AG09319 (cell line): ENCODE measurements around the gene TUBB.

Experiments used
- DNase-seq: peaks from one replicate; pipeline ENCODE4 v3.0.0-alpha.2; 2010; ENCODE audit warnings: low read depth; ENCODE audit errors: extremely low read depth
- CTCF ChIP-seq: IDR thresholded peaks from 2 replicates; pipeline ENCODE4 v1.5.1; 2011; ENCODE audit warnings: low read depth, mild to moderate bottlenecking, inconsistent platforms, low read length, moderate library complexity

TUBB gene

GRCh38 chr6:30743099-30744053, 23.2 kb downstream of the TUBB start:
- TF ChIP-seq CTCF = no peak
- no peak for DNase-seq

GRCh38 chr6:30744054-30744805, 24.1 kb downstream of the TUBB start, which contains the start of gene IER3:
IER3 (minus strand) TSS chr6:30744547; CDS start chr6:30744518, 29 bp downstream.
- TF ChIP-seq CTCF = peak; percentile 77
- DNase-seq = peak; percentile 79

- DNase-seq = no peak
Observed at GRCh38 chr6:30747300-30747687, 27.1 kb downstream of the TUBB start.

GRCh38 chr6:30747902-30748769, 28.0 kb downstream of the TUBB start:
- no peak for DNase-seq
- no peak for TF ChIP-seq CTCF

More at GRCh38 chr6:30747300-30747687, 27.1 kb downstream of the TUBB start:
- no peak for TF ChIP-seq CTCF

- no peak for DNase-seq
- no peak for TF ChIP-seq CTCF
Observed at GRCh38 chr6:30748851-30749540, 28.8 kb downstream of the TUBB start.

GRCh38 chr6:30749554-30750378, 29.6 kb downstream of the TUBB start:
- TF ChIP-seq CTCF = no peak
- no peak for DNase-seq
